Activated CD8-positive, alpha-beta T cell treated with anti-CD3 and anti-CD28 coated beads, Interleukin-2, amount 10 ng/mL, durations not matched to agents 7 days and 5 days (primary cell): ENCODE data around the gene WWC1. TPM values are rescaled to one million over a fixed set of nuclear protein-coding genes. Genes with fewer than 3 reads are reported as not detected.
"Not testable (repeated sequence)": the region's sequence is repeated elsewhere in the genome, so short reads cannot be mapped to it uniquely, and the experiment has no call there.

Source experiments
- ATAC-seq: fragments of 150-1000 bp; cut with Tn5 transposase; one replicate; pipeline ENCODE4 v1.10.0; 2021; ENCODE audit warnings: moderate library complexity
- CTCF ChIA-PET: fragments of 350-600 bp; sonication (Branson Sonifier 250); formaldehyde crosslinking; loops from one replicate; lab custom pipeline; 2021; ENCODE audit warnings: antibody characterized with exemption; lab: Charles Lee
- POLR2A ChIA-PET: fragments of 350-600 bp; sonication (Branson Sonifier 250); formaldehyde crosslinking; loops from one replicate; lab custom pipeline; 2021; ENCODE audit warnings: antibody characterized with exemption; lab: Charles Lee
- DNase-seq: peaks from one replicate; pipeline ENCODE4 v3.0.0-alpha.2; 2020
- H3K27ac Mint-ChIP-seq: one replicate; pipeline ENCODE4 v1.8.0; 2021; ENCODE audit warnings: mild to moderate bottlenecking, mixed read lengths
- H3K27me3 Mint-ChIP-seq: one replicate; pipeline ENCODE4 v1.8.0; 2021; ENCODE audit warnings: low read depth, mixed read lengths
- H3K36me3 Mint-ChIP-seq: one replicate; pipeline ENCODE4 v1.8.0; 2021; ENCODE audit warnings: low read depth, mixed read lengths
- H3K4me1 Mint-ChIP-seq: one replicate; pipeline ENCODE4 v1.8.0; 2021; ENCODE audit warnings: low read depth, mixed read lengths
- H3K4me3 Mint-ChIP-seq: one replicate; pipeline ENCODE4 v1.8.0; 2021; ENCODE audit warnings: mild to moderate bottlenecking, mixed read lengths
- H3K9me3 Mint-ChIP-seq: one replicate; pipeline ENCODE4 v1.8.0; 2022; ENCODE audit warnings: mixed read lengths; ENCODE audit not compliant: insufficient read depth
- total RNA-seq, 2 experiments: library from RNA; stranded (reverse); gene quantifications; one replicate each; pipeline ENCODE4 v1.2.3, GENCODE V29; 2021

WWC1 gene
- total RNA-seq, 2 experiments from 2014 or later = not detected

- Mint-ChIP-seq H3K36me3 (no peaks in the 10 kb centered on the region), H3K9me3 (no peaks in the 10 kb centered on the region), H3K4me3 (no peak overlapping the region), H3K27ac (no peak overlapping the region), H3K27me3 (no peaks in the 10 kb centered on the region), H3K4me1 (no peaks in the 10 kb centered on the region)
- DNase-seq (no peak), ATAC-seq (no peak)
- CTCF ChIA-PET = no interaction called here
- POLR2A ChIA-PET = interaction anchor here (0.7 kb wide), 1 partner anchor 1614 kb away, joined by 3 read pairs; no protein-coding TSS in a partner anchor
Measured at GRCh38 chr5:168301593-168302390, 10.3 kb downstream of the WWC1 start.

DNA sequence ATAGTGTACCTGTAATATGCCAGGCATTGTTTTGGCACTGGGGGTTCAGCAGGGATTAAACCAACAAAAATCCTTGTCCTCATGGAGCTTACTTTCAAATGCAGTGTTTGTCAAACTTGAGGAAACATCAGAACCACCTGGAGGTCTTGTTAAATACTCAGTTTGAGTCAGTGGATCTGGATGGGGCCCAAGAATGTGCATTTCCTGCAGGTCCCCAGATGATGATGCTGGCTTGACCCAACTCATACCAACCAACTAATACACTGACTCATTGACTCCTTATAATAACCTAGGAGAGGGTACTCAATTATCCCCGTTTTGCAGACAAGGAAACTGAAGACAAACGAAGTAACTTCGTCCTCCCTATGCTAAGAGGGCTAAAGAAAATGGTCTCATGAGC lies 11.3 kb downstream of the WWC1 start:
- ATAC-seq (no peak), DNase-seq (no peak)
- ChIA-PET POLR2A (interaction anchor here (0.7 kb wide), 1 partner anchor 1613 kb away, joined by 3 read pairs; no protein-coding TSS in a partner anchor), CTCF (no interaction called here)
- Mint-ChIP-seq H3K4me3 (no peak overlapping the region), H3K36me3 (no peaks in the 10 kb centered on the region), H3K9me3 (no peaks in the 10 kb centered on the region), H3K27me3 (peaks cover 2% of the 10 kb centered on the region), H3K4me1 (no peaks in the 10 kb centered on the region), H3K27ac (no peak overlapping the region)

DNA sequence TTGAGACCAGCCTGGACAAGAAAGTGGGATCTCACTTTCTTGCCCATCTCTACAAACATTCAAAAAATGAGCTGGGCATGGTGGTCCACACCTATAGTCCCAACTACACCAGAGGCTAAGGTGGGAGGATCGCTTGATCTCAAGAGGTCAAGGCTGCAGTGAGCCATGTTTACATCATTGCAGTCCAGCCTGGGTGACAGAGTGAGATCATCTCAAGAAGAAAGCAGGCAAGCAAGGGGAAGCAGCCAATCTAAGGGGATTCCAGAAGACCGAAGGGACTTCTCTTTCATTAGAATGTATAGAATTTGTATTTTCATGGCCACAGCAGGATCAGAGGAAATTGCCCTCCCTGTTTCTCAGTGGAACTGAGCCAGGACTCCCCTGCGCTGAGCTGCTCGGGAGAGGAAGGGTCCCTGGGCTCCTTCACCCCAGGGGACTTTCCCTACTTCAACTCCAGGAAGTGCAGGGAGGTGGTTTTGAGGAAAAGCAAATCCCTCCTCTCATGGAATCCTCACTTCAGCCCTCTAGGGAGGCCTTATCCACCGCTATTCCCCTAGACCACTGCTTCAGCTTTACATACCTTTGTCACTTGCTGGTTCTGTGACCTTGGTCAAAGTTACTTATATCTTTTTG lies 12.1 kb downstream of the WWC1 start:
- DNase-seq (no peak), ATAC-seq (no peak)
- no peak overlapping the region for H3K27ac Mint-ChIP-seq
- H3K27me3 Mint-ChIP-seq = peaks cover 2% of the 10 kb centered on the region
- H3K4me3 Mint-ChIP-seq = no peak overlapping the region
- POLR2A ChIA-PET = interaction anchor here (0.7 kb wide), 1 partner anchor 12 kb away, joined by 3 read pairs; no protein-coding TSS in a partner anchor
- H3K36me3 Mint-ChIP-seq = no peaks in the 10 kb centered on the region
- no peaks in the 10 kb centered on the region for H3K9me3 Mint-ChIP-seq
- no peaks in the 10 kb centered on the region for H3K4me1 Mint-ChIP-seq
- CTCF ChIA-PET = no interaction called here

- no peaks in the 10 kb centered on the region for H3K9me3 Mint-ChIP-seq
- ChIA-PET POLR2A (no interaction called here), CTCF (no interaction called here)
- H3K27me3 Mint-ChIP-seq = peaks cover 2% of the 10 kb centered on the region
- H3K4me3 Mint-ChIP-seq = no peak overlapping the region
- DNase-seq (no peak), ATAC-seq (no peak)
- H3K4me1 Mint-ChIP-seq = no peaks in the 10 kb centered on the region
- no peak overlapping the region for H3K27ac Mint-ChIP-seq
- H3K36me3 Mint-ChIP-seq = no peaks in the 10 kb centered on the region
Measured at GRCh38 chr5:168304349-168304748, 12.9 kb downstream of the WWC1 start.

- Mint-ChIP-seq H3K27ac (no peak overlapping the region), H3K9me3 (no peaks in the 10 kb centered on the region), H3K4me3 (no peak overlapping the region), H3K27me3 (peaks cover 2% of the 10 kb centered on the region), H3K4me1 (no peaks in the 10 kb centered on the region), H3K36me3 (no peaks in the 10 kb centered on the region)
- no peak for ATAC-seq
- no peak for DNase-seq
- CTCF ChIA-PET = no interaction called here
- POLR2A ChIA-PET = no interaction called here
Measured at GRCh38 chr5:168305281-168305680, 13.8 kb downstream of the WWC1 start.

DNA sequence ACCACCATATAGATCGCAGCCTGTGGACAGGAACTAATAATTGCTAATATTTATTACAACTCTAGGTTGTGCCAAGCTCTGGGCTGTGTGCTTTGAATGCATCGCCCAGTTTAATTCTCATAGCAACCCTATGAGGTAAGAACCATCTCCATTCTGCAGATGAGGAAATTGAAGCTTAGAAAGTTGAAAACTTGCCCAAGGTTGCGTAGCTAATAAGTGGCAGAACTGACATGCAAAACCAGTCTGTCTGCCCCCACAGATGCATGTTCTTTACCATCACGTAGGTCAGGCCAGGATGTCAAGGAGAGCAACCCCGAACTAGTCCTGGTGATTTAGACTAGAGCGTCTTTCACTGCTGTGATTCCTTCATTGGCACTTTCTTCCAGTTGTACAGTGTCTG lies 15.6 kb downstream of the WWC1 start:
- H3K9me3 Mint-ChIP-seq = no peaks in the 10 kb centered on the region
- CTCF ChIA-PET = no interaction called here
- DNase-seq = no peak
- no peak overlapping the region for H3K4me3 Mint-ChIP-seq
- no peaks in the 10 kb centered on the region for H3K4me1 Mint-ChIP-seq
- no peak overlapping the region for H3K27ac Mint-ChIP-seq
- no peak for ATAC-seq
- peaks cover 2% of the 10 kb centered on the region for H3K27me3 Mint-ChIP-seq
- POLR2A ChIA-PET = interaction anchor here (0.6 kb wide), 1 partner anchor 14 kb away, joined by 3 read pairs; no protein-coding TSS in a partner anchor
- no peaks in the 10 kb centered on the region for H3K36me3 Mint-ChIP-seq

GRCh38 chr5:168307925-168308584 lies 16.6 kb downstream of the WWC1 start:
- DNase-seq (no peak), ATAC-seq (no peak)
- Mint-ChIP-seq H3K27me3 (peaks cover 2% of the 10 kb centered on the region), H3K36me3 (no peaks in the 10 kb centered on the region), H3K27ac (no peak overlapping the region), H3K4me1 (no peaks in the 10 kb centered on the region), H3K9me3 (no peaks in the 10 kb centered on the region), H3K4me3 (no peak overlapping the region)
- POLR2A ChIA-PET = no interaction called here
- CTCF ChIA-PET = no interaction called here

- Mint-ChIP-seq H3K4me1 (no peaks in the 10 kb centered on the region), H3K27ac (no peak overlapping the region), H3K36me3 (no peaks in the 10 kb centered on the region), H3K4me3 (no peak overlapping the region), H3K27me3 (peaks cover 2% of the 10 kb centered on the region), H3K9me3 (no peaks in the 10 kb centered on the region)
- DNase-seq = no peak
- no peak for ATAC-seq
- POLR2A ChIA-PET = no interaction called here
- CTCF ChIA-PET = no interaction called here
Measured at GRCh38 chr5:168308976-168309598, 17.6 kb downstream of the WWC1 start.

DNA sequence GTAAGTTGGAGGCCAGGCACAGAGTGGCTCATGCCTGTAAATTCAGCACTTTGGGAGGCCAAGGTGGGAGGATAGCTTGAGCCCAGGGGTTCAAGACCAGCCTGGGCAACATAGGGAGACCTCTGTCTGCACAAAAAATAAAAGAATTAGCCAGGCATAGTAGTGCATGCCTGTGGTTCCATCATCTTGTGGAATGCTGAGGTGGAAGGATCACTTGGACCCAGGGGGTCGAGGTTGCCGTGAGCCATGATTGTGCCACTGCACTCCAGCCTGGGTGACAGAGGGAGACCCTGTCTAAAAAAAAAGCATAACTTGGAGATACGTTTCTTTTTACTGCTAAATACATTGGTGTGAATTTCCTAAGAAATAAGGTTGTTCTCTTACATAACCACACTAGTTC lies 19.1 kb downstream of the WWC1 start:
- H3K36me3 Mint-ChIP-seq, H3K4me1 Mint-ChIP-seq, CTCF ChIA-PET, H3K9me3 Mint-ChIP-seq, ATAC-seq, DNase-seq, H3K4me3 Mint-ChIP-seq, POLR2A ChIA-PET, H3K27me3 Mint-ChIP-seq, H3K27ac Mint-ChIP-seq: not testable (repeated sequence)

DNA sequence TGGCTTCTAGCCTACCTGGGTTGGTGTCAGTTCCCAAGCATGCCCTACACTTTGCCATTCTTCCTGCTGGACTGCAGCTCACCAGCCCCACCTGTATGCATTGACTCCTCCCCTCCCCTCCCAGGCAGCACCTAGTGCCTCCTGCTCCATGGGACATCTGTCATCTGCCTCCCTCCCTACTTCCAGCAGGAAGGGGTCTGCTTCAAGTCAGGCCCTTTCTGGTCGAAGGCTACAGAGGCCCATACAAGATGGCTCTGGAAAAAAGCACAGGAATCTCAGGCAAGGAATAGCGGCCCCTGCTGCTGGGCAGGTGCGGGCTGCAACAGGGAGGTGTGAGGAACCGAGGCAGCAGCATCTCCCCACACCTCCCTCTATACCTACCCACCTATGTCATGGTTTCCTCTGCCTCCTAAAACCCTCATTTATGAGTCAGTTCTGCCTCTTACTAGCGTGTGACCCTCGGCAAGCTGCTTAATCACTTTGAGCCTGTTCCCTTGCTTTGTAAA lies 19.7 kb downstream of the WWC1 start:
- ChIA-PET POLR2A (no interaction called here), CTCF (no interaction called here)
- H3K4me1 Mint-ChIP-seq = no peaks in the 10 kb centered on the region
- ATAC-seq = no peak
- no peak for DNase-seq
- H3K36me3 Mint-ChIP-seq = no peaks in the 10 kb centered on the region
- no peaks in the 10 kb centered on the region for H3K9me3 Mint-ChIP-seq
- no peak overlapping the region for H3K27ac Mint-ChIP-seq
- peaks cover 2% of the 10 kb centered on the region for H3K27me3 Mint-ChIP-seq
- no peak overlapping the region for H3K4me3 Mint-ChIP-seq

- DNase-seq (no peak), ATAC-seq (no peak)
- Mint-ChIP-seq H3K4me1 (no peaks in the 10 kb centered on the region), H3K27me3 (no peaks in the 10 kb centered on the region), H3K4me3 (no peak overlapping the region), H3K9me3 (no peaks in the 10 kb centered on the region), H3K36me3 (no peaks in the 10 kb centered on the region), H3K27ac (no peak overlapping the region)
- ChIA-PET POLR2A (no interaction called here), CTCF (no interaction called here)
Measured at GRCh38 chr5:168312606-168313295, 21.3 kb downstream of the WWC1 start.
